Osteoblast (primary cell): ENCODE measurements around the gene CD44. TPM values are rescaled to one million over a fixed set of nuclear protein-coding genes. Genes with fewer than 3 reads are reported as not detected.

Experiments
- DNase-seq: peaks from one replicate; pipeline ENCODE4 v3.0.0; 2011; ENCODE audit warnings: low spot score, mixed read lengths; ENCODE audit not compliant: insufficient read length; ENCODE audit errors: missing footprints
- H2AFZ ChIP-seq: 2 replicates; pipeline ENCODE4 v1.6.0; 2011; ENCODE audit warnings: mild to moderate bottlenecking, low read length
- H3K27ac ChIP-seq: 2 replicates; pipeline ENCODE4 v1.5.1; 2011; ENCODE audit warnings: mild to moderate bottlenecking, low read depth, low read length, moderate library complexity
- H3K27me3 ChIP-seq: 2 replicates; pipeline ENCODE4 v1.6.0; 2012; ENCODE audit warnings: mild to moderate bottlenecking, control low read depth, inconsistent platforms, low read length, moderate library complexity; ENCODE audit not compliant: insufficient read depth
- H3K36me3 ChIP-seq: 2 replicates; pipeline ENCODE4 v1.5.1; 2011; ENCODE audit warnings: mild to moderate bottlenecking, low read length, control low read depth, moderate library complexity; ENCODE audit not compliant: insufficient read depth
- H3K4me1 ChIP-seq: 2 replicates; pipeline ENCODE4 v1.5.1; 2011; ENCODE audit warnings: mild to moderate bottlenecking, low read length, control low read depth, moderate library complexity; ENCODE audit not compliant: insufficient read depth
- H3K4me2 ChIP-seq: 2 replicates; pipeline ENCODE4 v1.6.0; 2011; ENCODE audit warnings: mild to moderate bottlenecking, low read length; ENCODE audit not compliant: insufficient read depth
- H3K4me3 ChIP-seq: fragments of 200-600 bp; sonication (generic); 3 replicates; pipeline ENCODE4 v1.5.1; 2012; ENCODE audit warnings: mild to moderate bottlenecking, low read length, inconsistent platforms; ENCODE audit not compliant: insufficient read depth
- H3K79me2 ChIP-seq: 2 replicates; pipeline ENCODE4 v1.6.0; 2012; ENCODE audit warnings: mild to moderate bottlenecking, low read length, control low read depth, inconsistent platforms; ENCODE audit not compliant: insufficient read depth
- H3K9me3 ChIP-seq: 2 replicates; pipeline ENCODE4 v1.5.1; 2011; ENCODE audit warnings: low read depth, low read length, control low read depth
- H4K20me1 ChIP-seq: 2 replicates; pipeline ENCODE4 v1.6.0; 2012; ENCODE audit warnings: mild to moderate bottlenecking, low read length, control low read depth; ENCODE audit not compliant: insufficient read depth
- total RNA-seq: library from RNA; depleted of rRNA; stranded (reverse); fragments of >200 nt; gene quantifications from 2 replicates; pipeline ENCODE4 v1.2.3, GENCODE V29; 2012
- TF ChIP-seq, protein P1 (sequence below): IDR thresholded peaks from 2 replicates; pipeline ENCODE4 v1.5.1; 2011; ENCODE audit warnings: mild to moderate bottlenecking, low read depth, low read length, moderate library complexity; ENCODE audit errors: extremely low read depth

The CD44 gene
- total RNA-seq, 1 donor: 238 TPM

- no peak overlapping the region for H2AFZ ChIP-seq
- TF ChIP-seq, protein P1, sequence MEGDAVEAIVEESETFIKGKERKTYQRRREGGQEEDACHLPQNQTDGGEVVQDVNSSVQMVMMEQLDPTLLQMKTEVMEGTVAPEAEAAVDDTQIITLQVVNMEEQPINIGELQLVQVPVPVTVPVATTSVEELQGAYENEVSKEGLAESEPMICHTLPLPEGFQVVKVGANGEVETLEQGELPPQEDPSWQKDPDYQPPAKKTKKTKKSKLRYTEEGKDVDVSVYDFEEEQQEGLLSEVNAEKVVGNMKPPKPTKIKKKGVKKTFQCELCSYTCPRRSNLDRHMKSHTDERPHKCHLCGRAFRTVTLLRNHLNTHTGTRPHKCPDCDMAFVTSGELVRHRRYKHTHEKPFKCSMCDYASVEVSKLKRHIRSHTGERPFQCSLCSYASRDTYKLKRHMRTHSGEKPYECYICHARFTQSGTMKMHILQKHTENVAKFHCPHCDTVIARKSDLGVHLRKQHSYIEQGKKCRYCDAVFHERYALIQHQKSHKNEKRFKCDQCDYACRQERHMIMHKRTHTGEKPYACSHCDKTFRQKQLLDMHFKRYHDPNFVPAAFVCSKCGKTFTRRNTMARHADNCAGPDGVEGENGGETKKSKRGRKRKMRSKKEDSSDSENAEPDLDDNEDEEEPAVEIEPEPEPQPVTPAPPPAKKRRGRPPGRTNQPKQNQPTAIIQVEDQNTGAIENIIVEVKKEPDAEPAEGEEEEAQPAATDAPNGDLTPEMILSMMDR: no peak
- peaks cover 31% of the 10 kb centered on the region for H3K36me3 ChIP-seq
- peaks cover 94% of the 10 kb centered on the region for H3K79me2 ChIP-seq
- DNase-seq: no peak
- H4K20me1 ChIP-seq: peaks cover 20% of the 10 kb centered on the region
- H3K4me2 ChIP-seq: no peak overlapping the region
- H3K4me3 ChIP-seq: no peak overlapping the region
- no peaks in the 10 kb centered on the region for H3K27me3 ChIP-seq
- peaks cover 81% of the 10 kb centered on the region for H3K4me1 ChIP-seq
- peak overlapping the region; percentile 64 for H3K27ac ChIP-seq
- no peaks in the 10 kb centered on the region for H3K9me3 ChIP-seq
Measured at GRCh38 chr11:35169754-35170153, 30.8 kb downstream of the CD44 start.

DNA sequence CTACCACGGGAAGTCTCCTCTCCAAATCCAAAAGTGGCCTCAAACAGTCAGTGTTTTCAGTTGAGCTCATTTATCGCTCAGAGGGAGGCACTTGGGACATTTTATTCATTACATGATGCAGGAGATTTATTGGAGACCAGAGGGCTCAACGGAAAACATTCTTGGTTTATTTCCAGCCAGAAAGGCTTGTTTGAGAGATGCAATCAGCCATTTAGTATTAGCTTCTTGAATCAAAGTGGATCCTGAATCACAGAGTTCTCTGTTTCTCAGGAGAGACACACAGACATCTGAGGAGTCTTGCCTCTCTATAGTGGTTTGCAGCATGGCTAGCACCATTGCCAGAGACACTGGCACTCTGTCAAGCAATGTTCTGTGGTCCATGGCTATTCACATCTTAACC is 31.5 kb downstream of the CD44 start:
- H2AFZ ChIP-seq: no peak overlapping the region
- peaks cover 27% of the 10 kb centered on the region for H4K20me1 ChIP-seq
- no peak overlapping the region for H3K4me3 ChIP-seq
- H3K27ac ChIP-seq: peak overlapping the region; percentile 64
- peaks cover 31% of the 10 kb centered on the region for H3K36me3 ChIP-seq
- peaks cover 94% of the 10 kb centered on the region for H3K79me2 ChIP-seq
- DNase-seq: no peak
- H3K4me1 ChIP-seq: peaks cover 81% of the 10 kb centered on the region
- no peaks in the 10 kb centered on the region for H3K27me3 ChIP-seq
- H3K4me2 ChIP-seq: peak overlapping the region; percentile 1
- TF ChIP-seq, protein P1: no peak
- no peaks in the 10 kb centered on the region for H3K9me3 ChIP-seq

GRCh38 chr11:35171226-35171625 is 32.3 kb downstream of the CD44 start:
- Histone ChIP-seq H3K9me3 (no peaks in the 10 kb centered on the region), H3K27ac (no peak overlapping the region), H3K36me3 (peaks cover 31% of the 10 kb centered on the region), H4K20me1 (peaks cover 27% of the 10 kb centered on the region), H3K4me3 (no peak overlapping the region), H3K4me2 (no peak overlapping the region), H3K27me3 (no peaks in the 10 kb centered on the region), H3K4me1 (peaks cover 75% of the 10 kb centered on the region), H3K79me2 (peaks cover 89% of the 10 kb centered on the region), H2AFZ (no peak overlapping the region)
- TF ChIP-seq, protein P1: no peak
- no peak for DNase-seq

GRCh38 chr11:35173011-35173511 is 34.1 kb downstream of the CD44 start:
- TF ChIP-seq, protein P1: no peak
- Histone ChIP-seq H3K4me3 (no peak overlapping the region), H3K4me2 (peak overlapping the region; percentile 3), H3K27ac (peak overlapping the region; percentile 89), H3K4me1 (peaks cover 73% of the 10 kb centered on the region), H2AFZ (no peak overlapping the region), H3K27me3 (no peaks in the 10 kb centered on the region), H3K79me2 (peaks cover 94% of the 10 kb centered on the region), H3K36me3 (peaks cover 46% of the 10 kb centered on the region), H3K9me3 (no peaks in the 10 kb centered on the region), H4K20me1 (peaks cover 27% of the 10 kb centered on the region)
- DNase-seq: no peak
